GM18867 (cell line): Measurements from ENCODE around the gene STAMBPL1.

ENCODE experiments used
- ATAC-seq: cut with Tn5 transposase; IDR thresholded peaks from one replicate; pipeline ENCODE4 v1.9.1; 2021; ENCODE audit warnings: mild to moderate bottlenecking, moderate library complexity; ENCODE audit not compliant: unreplicated experiment

STAMBPL1 gene

DNA sequence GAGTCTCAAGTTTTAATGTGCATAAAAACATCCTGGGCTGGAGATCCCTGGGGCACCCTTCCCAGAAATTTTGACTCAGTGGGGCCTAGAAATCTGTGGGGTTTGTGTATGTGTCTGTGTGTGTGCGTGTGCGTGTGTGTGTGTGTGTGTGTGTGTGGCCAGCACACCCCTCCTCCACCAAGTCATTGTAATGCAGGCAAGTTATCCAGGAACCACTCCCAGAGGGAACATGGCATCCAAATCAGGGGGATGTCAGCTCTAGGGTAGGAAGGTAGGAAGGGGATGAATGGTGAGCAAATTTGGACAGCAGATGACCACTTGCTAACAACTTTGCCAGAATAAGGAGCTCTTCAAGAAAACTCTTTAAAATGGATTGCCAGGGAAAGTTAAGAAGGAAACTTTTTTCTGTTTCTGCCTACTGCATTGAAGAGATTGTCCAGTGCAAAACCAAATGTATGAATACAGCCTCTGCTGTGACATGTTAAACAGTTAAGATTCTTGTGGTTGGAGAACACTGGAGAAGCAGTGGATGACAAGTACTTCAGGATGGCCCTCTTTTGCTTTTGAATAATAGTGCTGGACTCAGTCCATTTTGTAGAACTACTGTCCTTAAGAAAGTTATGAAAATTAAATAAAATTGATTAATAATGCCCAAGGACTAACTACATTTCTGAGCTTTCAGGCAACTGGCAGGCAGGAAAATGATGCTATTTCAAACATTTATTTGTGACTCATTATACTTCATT is 12.3 kb downstream of the STAMBPL1 start:
- ATAC-seq: no peak

DNA sequence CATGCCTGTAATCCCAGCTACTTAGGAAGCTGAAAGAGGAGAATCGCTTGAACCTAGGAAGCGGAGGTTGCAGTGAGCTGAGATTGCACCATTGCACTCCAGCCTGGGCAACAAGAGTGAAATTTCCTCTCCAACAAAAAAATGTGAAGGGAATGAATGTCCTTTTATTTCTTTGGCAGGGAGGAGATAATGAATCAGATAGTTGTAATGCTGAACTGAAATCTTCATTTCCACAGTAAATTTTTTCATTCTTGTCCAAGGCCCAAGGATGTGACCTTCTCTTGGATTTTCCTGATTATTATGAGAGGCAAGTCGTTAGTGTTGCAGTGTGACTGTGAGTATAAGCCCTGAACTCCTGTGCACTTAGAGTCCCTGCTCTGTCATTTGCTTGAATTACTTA is 13.6 kb downstream of the STAMBPL1 start:
- no peak for ATAC-seq

DNA sequence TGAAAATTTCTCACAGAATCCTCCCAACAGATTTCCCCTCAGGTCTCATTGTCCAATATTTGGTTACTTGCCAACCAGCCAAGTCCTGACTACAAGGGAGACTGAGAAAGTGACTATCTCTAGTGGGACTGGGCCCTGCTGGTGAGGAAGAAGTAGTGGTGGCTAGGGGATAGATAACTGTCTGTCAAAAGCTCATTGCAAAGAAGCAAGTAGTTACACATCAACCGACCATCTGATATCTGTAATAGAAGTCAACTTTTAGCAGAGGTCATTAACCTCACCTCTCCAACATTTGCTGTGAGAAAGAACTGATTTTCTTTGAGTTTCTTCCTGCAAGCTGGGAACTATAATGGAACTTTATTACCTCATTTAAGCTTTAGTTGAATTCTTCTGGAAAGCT is 15.2 kb downstream of the STAMBPL1 start:
- no peak for ATAC-seq

DNA sequence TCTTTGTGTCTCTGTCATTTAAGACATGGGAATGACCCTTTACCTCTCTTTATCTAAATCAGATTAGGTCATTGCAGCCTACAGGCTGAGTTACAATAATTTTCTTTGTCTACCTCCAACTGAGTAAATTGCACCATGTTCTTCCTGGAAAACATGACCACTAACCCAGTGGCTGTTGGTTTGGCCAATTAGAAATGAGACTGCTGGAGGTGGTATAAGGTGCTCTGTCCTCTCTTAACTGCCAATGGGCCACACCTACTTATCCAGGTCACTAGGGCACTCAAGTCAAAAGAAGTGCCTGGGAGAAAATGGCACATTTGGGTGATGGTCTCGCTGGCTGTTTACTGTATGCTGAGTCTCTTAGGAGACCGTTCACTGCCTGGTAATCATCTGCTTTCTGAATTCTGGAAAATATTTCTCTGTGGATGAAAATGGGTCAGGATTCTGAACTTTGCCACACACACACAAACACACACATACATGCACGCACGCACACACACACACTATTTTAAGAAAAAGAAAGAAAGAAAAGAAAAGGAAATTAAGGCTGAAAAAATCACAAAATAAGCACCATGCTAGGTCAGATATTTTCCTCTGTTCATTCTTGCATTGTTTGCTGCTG is 16.4 kb downstream of the STAMBPL1 start:
- ATAC-seq: no peak

DNA sequence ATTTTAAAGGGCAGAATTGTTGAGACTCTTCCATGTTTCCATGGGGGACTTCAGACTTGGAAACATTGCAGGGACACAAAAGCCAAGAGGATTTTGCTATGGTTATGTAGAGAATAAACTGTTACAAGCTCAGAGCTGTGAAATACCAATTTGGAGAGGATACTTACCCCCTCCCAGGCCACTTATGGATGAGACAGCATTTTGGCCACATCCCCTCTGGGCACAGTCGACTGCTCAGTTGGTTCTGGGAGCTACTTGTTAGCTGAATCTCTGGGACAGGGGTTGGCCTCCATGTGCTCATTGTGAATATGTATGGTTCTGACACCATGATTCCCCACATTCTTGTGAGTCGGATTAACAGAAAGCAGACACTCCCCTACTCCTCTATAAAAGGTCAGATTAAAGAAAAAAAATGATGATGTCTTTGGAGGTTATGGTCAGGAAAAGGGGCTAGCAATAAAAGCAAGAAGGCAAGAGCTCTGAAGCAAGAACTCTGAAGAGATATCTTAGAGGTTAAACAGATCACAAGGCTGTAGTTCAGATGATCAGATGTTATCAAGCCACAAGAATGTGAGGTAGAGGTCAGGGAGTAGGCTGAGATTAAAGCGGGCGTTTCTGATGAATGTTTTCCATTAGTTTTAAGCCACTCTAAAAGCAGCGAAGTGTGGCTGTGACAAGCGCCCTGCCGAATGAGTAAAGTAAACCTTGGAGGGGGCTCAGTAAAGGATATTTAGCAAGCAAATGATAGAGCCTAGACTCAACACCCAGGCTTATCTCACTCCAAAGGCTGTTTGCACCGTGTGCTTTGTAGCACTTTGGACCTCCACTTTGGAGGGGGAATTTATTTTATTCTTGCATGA is 17.2 kb downstream of the STAMBPL1 start:
- no peak for ATAC-seq

DNA sequence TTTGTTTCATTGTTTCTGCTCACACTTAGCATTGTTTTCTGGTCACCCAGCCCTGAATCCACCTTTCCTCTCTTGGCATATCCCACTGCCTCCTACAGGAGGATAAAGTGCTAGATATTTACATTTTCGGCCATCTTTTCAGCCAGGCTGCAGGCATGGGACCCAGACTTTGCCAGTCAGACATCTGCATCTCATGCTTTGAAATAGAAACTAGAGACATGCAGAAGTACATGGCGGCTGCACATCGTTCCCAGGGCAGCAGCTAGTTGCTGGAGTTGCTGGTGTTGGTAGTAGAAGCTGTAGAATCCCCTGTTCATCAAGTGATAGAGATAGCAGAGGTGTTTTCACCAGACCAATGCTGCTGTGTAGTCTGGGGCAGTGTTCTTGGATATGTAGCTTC is 18.7 kb downstream of the STAMBPL1 start:
- no peak for ATAC-seq

DNA sequence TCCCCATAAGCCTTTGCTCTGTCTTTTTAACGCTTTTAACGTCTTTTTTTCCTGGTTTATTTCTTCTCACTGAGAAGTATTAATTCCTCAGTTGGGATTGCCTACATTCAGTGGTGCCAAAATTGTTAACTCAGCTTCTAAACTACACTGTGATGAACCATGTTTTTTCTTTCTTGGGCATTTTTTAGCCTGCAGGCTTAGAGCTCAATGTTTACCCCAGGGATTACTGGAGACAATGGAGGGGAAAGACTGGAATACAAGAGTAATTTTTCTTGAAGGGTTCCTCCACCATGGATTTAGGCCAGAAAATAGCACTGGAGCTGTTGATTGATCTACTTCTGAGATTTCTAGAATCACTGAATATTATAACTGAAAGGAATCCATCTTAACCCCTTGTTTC is 19.8 kb downstream of the STAMBPL1 start:
- ATAC-seq: no peak

DNA sequence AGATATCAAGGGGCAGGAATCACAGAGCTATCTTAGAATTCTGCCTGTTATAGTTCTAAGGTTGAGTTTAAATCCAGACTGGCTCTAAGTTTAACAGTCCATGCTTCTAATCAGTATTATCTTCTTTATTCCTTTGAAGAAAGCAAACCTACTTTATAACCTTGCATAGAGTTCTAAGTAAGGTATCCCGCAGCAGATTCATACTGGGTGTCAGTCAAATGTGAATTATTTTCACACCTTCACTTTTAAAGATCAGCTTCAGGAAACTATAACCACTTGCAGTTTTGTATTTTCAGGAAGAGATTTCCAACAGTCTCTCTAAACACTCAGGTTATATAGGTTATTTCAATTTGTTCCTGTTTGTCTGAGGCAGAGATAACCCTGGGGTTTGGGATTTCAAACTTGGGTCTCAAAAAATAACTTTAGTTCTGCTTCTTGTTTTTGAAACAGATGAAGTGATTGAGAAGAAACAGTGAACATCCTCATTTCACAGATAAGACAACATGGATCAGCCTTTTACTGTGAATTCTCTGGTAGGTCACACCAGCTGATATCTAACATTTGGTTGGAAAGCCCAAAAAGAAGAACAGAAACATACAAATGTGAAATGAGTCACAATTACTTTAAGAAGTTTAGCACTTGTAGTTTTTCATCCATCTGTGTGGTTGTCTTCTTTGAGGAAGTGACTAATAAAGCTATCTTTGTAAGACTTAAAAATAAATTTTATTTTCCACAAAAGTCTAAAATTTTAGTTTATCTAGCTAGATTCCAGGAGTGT is 21.4 kb downstream of the STAMBPL1 start:
- ATAC-seq: peak; percentile 81

DNA sequence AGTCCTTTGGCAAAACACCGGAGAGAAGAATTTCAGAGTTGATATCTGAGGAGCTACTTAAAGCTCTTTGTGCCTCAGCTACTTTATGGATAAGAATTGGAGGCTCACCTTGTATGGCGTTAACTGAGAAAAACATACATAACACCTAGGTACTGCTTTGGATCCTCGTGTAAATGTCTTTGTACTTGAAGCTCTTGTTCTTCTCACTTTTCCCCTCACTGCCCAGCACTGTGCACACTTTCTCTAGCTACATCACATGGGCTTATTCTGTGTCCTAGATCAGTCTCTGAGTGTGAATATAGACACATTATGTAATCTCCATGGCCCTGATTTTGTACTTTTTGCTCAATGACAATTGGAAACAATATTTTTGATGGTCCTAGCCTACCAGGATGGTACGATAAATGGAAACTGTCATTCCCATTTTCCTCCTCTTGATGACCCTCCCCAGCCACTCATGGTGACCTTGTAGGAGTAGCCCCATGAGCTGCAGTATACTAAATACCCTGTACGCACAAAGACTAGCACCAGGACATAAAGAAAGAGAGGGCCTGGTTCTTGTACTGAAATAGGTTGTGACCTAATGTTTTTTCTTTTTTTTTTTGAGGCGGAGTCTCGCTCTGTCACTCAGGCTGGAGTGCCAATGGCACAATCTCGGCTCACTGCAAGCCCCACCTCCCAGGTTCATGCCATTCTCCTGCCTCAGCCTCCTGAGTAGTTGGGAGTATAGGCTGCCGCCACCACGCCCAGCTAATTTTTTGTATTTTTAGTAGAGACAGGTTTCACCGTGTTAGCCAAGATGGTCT is 22.1 kb downstream of the STAMBPL1 start:
- peak; percentile 60 for ATAC-seq

DNA sequence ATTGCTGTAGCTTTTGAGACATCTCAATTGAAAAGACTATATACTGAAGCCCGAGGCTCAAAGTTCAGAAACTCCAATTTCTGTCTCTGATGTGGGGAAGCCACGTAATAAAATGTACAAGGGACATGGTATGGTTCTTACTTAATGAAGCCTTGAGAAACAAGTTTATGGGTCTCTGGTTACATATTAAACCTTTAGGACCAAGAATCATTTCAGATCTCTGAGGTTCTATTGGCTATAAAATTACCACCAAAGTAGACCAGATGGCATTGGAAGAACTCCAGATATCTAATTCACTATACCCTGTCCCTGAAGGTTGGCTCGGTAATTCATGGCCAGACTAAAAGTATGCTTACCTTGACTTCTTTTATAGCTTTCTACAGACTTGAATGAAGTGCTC is 23.7 kb downstream of the STAMBPL1 start:
- no peak for ATAC-seq

DNA sequence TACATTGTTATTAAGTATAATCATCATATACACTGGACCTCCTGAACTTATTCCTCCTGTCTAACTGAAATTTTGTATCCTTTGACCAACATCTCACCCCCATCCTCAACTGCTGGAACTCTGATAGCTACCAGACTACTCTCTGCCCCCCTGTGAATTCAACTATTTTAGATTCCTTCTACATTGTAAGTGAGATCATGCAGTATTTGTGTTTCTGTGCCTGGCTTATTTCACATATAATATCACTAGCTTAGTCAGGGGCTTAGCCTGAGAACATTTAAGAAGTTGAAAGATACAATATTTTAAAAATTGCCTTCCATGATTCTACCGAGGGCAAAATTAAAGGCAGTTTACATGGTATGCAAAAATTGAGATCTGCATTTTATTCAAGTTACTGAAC is 26.9 kb downstream of the STAMBPL1 start:
- ATAC-seq: no peak

DNA sequence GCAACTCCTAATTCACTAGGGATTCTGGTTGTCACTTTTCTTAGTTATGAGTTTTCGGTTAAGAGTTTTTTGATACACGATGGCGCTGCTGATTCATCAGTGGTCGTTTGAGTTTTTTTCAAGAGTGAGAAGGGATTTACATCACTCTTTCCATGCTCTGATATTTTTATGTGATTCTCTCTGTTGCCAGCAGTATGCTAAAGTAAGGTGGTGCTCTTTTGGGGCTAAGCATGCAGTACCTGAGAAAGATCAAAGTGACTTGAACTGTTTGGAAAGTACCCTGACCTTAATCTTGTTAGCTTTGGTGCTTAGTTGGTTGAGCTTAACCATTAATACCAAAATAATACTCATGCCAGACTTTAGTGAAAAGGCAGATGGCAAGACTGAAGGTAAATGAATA is 28.1 kb downstream of the STAMBPL1 start:
- ATAC-seq: no peak

DNA sequence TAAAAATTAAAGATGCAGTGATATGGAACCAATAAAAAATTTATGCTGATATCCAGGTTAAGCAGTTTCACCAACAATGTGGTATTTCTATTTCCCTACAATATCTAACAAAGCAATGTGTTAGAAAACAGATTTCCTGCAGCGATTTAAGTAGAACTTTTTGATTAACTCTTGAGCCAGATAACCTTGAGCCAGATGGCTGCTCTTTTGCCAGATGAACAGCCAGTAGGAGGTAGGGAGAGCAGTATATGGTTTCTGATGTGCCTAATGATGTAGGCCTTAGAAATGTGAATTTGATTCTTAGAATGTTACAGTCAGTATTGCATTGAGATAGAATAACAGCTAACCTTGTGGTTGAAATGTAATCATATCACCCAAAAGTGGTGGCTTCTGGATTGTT is 31.1 kb downstream of the STAMBPL1 start:
- ATAC-seq: no peak

DNA sequence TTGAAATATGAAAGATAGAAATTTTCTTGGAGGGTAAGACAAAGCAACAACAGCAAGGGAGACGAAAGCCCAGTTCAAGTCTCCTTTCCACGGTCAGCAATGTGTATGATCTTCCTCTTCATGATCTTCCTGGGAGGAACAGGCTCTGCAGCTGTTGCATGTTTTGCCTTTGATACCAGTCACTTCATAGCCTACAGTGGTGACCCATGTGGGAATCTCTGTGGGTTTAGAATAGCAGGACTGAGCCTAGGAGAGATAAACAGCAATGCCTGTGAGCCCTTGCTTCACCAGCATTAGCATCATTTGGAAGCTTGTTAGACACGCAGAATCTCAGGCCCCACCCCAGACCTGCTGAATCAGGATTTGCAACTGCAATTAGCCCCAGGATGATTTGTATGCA is 31.8 kb downstream of the STAMBPL1 start:
- ATAC-seq: no peak

DNA sequence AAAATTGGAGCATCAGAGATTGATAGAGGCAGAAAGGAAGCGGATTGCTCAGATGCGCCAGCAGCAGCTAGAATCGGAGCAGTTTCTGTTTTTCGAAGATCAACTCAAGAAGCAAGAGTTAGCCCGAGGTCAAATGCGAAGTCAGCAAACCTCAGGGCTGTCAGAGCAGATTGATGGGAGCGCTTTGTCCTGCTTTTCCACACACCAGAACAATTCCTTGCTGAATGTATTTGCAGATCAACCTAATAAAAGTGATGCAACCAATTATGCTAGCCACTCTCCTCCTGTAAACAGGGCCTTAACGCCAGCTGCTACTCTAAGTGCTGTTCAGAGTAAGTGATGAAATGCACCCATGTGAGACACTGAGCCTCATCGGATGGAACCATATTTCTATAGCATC is 33.1 kb downstream of the STAMBPL1 start:
- ATAC-seq: no peak

DNA sequence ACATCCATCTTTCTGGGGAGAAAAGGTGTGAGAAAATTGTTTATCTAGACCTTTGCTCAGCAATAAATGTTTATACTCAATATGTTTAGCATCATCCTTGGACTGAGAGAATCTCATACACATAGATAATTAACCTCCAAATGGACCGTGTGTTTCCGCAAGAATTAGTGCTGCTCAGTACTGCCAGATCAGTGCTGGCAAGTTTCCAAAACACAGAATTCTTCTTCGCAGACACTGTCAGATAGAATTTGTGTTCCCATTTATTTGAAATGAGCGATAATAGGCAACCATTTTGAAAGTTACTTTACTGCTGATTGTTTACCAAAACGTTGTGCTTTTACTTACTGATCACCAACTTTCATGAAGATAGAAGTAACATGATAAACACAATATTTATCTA is 33.7 kb downstream of the STAMBPL1 start:
- no peak for ATAC-seq

DNA sequence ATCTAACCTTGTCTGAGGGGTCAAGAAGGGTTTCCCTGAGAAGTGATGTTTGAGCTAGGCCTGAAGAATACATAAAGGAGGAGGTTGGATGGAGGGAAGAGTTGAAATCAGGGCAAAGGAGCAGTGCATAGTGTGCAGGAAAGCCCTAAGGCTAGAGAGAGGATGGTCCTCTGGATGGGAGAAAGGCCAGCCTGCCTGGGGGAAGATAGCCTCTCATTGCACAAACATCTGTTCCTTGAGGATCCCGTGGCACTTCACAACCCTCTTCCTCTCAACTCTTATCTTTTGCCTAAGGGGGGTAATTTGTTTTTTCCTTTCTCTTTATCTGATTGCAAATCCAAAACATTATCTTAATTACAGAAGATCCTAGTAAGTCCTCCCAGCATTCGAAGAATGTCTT is 35.7 kb downstream of the STAMBPL1 start:
- no peak for ATAC-seq

DNA sequence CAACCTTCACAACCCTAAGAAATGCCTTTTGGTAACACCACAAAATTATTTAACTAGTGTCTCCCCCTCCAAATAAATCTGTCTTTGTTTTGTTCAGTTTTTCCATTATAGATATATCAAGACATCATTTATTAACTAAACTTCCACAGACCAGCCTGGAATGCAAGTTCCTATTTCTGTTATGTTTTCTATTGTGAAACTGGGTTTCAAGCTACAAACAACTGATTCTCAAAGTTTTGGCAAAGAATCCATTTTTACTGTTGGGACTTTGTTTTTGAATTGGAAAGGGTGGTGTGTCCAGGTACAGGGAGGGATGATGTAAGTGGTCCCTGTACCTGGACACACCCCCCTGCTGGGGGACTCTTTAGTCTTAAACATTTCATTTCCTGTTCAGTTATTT is 36.2 kb downstream of the STAMBPL1 start:
- no peak for ATAC-seq

DNA sequence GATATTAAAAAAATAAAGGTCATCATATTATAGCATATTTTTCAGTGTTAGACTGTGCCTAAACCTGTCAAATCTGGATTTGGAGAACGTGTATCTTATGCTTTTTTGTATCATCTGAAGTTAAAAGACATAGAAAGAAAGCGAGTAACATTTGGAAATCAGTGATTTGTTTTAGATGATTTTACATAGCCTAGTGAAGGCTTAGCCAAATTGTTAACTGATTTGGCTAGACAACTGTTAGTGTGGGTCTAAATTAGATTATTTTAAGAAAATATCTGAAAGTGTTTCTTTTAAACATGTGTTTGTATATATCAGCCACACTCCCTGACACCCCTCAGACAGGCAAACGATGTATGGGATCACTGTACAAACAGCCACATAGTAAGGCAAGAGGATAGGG is 36.9 kb downstream of the STAMBPL1 start:
- no peak for ATAC-seq

DNA sequence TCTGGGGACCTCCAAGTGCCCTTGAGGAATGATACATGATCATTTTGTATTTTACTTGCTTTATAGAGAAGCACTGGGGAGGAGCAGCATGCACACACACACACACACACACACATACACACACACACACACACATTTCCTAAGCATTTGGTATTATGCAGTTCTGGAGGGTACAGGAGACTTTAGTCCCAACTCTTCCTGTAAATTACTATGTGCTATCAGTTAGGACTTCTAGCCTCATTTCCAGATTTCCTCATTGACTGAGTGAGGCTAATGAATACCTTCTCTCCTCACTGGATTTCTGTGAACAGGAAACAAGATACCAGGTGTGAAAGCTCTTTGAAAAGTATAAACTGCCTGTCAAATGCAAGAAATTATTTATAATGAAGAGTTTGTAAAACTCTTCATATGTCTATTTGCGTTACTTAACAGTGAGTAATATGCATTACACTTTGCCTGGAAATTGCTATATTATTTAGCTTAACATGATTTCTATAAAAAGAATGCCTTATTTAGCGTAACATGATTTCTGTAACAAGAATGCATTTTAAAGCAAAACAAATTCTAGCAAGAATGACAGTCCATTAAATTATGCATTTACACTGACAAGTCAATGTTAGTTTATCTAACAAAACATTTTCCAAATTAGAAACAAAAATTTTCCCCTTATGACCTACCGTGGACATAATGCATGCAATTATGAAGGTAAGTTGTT is 38.3 kb downstream of the STAMBPL1 start:
- no peak for ATAC-seq
